Measurements from ENCODE around the gene ZNF197. TPM values are rescaled to one million over a fixed set of nuclear protein-coding genes. Genes with fewer than 3 reads are reported as not detected.
A peak's percentile ranks its signal among the peaks of the same experiment; 100 is the strongest.

The ZNF197 gene
- total and polyA plus RNA-seq, 10 of the 15 experiments (the other 5 are each of a cell fraction or from before 2014, with no cell fraction given) = 3.2 to 16.6 (median 9.7) TPM

- peak; percentile 25; the same call in 1 of the 2 replicates for TF ChIP-seq PKNOX1 (IDR thresholded peaks at IDR 0.05)
- TF ChIP-seq ESRRA (IDR thresholded peaks at IDR 0.05; ENCODE audit: low read length) = peak; percentile 41; the same call in 1 of the 2 replicates
- TF ChIP-seq ZBED1 (IDR thresholded peaks at IDR 0.05; ENCODE audit: borderline replicate concordance) = no peak
- peak; percentile 88 for TF ChIP-seq ELK1 (IDR thresholded peaks at IDR 0.05; ENCODE audit: low read depth, low read length)
- TF ChIP-seq MLLT1 (IDR thresholded peaks at IDR 0.05) = 0 out of 2 replicates have a peak, but pooled peaks have one; percentile 27
- no peak; the same call in 1 of the 2 replicates for TF ChIP-seq CREM (IDR thresholded peaks at IDR 0.05; ENCODE audit: low read depth)
- TF ChIP-seq CREB1 (IDR thresholded peaks at IDR 0.05; ENCODE audit: low read depth) = 0 out of 2 replicates have a peak, but pooled peaks have one; percentile 56
- peak; percentile 75 for TF ChIP-seq IKZF1 (conservative IDR thresholded peaks at IDR 0.05)
- peak; percentile 87 to 89 for TF ChIP-seq SRF (IDR thresholded peaks at IDR 0.05; ENCODE audit: low read depth in 2 of 2, low read length in 2 of 2)
- TF ChIP-seq CHD1 (IDR thresholded peaks at IDR 0.05; ENCODE audit: low read depth, low read length) = no peak
- peak; percentile 88; the same call in 1 of the 2 replicates for TF ChIP-seq SMAD5 (IDR thresholded peaks at IDR 0.05; ENCODE audit: low read depth)
- no peak for TF ChIP-seq NRF1 (conservative IDR thresholded peaks at IDR 0.05; ENCODE audit: low read depth, low read length)
- TF ChIP-seq ZBTB11 (CRISPR knock-in tag; IDR thresholded peaks at IDR 0.05) = peak; percentile 68; the same call in 1 of the 2 replicates
- peak; percentile 21 to 71 for TF ChIP-seq EGR1 (IDR thresholded peaks at IDR 0.05; ENCODE audit: borderline replicate concordance in 1 of 2, low read depth in 2 of 2, low read length in 2 of 2)
- peak; percentile 97 for TF ChIP-seq TAF1 (IDR thresholded peaks at IDR 0.05; ENCODE audit: borderline replicate concordance, low read depth, low read length)
- peak; percentile 7; the same call in 1 of the 3 replicates for TF ChIP-seq POU2F2 (IDR thresholded peaks at IDR 0.05; ENCODE audit: borderline replicate concordance, low read depth, low read length)
- peak; percentile 25; the same call in 1 of the 2 replicates for TF ChIP-seq BACH1 (IDR thresholded peaks at IDR 0.05; ENCODE audit: borderline replicate concordance)
- peak; percentile 84; the same call in 1 of the 2 replicates for TF ChIP-seq POLR2AphosphoS2 (IDR thresholded peaks at IDR 0.05; ENCODE audit: low read depth, low read length)
Observed at GRCh38 chr3:44648564-44649229, 23.9 kb downstream of the ZNF197 start, which contains the start of gene ZNF35 (continued).

Measured in GM12878 (cell line).